Measurements from ENCODE around the gene BACH2. TPM values are rescaled to one million over a fixed set of nuclear protein-coding genes. Genes with fewer than 3 reads are reported as not detected.
"Not testable (repeated sequence)": the region's sequence is repeated elsewhere in the genome, so short reads cannot be mapped to it uniquely, and the experiment has no call there.

BACH2 gene
- total RNA-seq, 4 donors from 2014 or later = 8.5 to 20.0 (median 13.3) TPM

DNA sequence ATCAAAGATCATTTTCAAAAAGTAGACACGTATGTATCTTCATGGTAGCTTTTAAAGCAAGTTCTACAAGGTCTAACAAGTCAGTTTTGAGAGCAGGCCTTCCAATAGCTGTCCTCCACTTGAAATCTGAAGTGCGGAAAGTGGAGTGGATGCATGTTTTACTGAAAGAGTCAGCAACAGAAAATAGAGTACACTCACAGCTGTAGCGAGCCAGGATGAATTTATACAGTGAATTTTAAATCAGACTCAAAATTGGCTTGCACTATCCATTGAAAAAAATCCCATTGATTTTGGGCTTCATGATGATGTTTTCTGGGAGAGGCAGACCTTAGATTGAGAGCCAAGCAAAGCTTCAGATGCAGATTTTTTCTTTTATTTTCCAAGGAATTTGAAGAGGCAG, 321.8 kb downstream of the BACH2 start:
- Histone ChIP-seq H3K4me1 (peaks cover 19% of the 10 kb centered on the region), H3K27ac (no peak overlapping the region), H3K9me3 (no peaks in the 10 kb centered on the region), H3K36me3 (no peaks in the 10 kb centered on the region), H3K4me3 (no peak overlapping the region), H3K27me3 (no peaks in the 10 kb centered on the region)
- no peak for DNase-seq (ENCODE audit: low spot score in 2 of 2)
- 86% methylated on average over 3 of the region's 3 CpGs for WGBS
- TF ChIP-seq POLR2AphosphoS5 (IDR thresholded peaks at IDR 0.05) = no peak

DNA sequence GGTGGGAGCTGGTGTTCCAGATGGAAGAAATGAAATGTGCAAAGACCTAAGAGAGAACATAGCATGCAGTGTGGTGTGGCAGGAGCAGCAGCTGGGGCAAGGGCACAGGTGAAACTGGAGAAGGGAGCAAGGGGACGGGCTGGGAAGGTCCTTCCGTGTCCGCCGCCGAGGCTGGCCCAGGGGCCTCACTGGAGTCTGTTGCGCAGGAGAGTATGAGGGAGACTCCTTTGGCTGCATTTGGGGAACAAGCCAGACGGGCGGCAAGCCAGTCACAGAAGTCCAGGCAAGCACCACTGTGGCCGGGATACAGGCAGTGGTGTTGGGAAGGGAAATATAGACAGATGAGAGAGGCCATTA, 324.6 kb downstream of the BACH2 start:
- Histone ChIP-seq H3K9me3 (no peaks in the 10 kb centered on the region), H3K4me1 (peaks cover 8% of the 10 kb centered on the region), H3K36me3 (no peaks in the 10 kb centered on the region), H3K27me3 (no peaks in the 10 kb centered on the region), H3K27ac (no peak overlapping the region), H3K4me3 (no peak overlapping the region)
- TF ChIP-seq POLR2A (IDR thresholded peaks at IDR 0.05) (no peak), POLR2AphosphoS5 (IDR thresholded peaks at IDR 0.05) (no peak), EP300 (IDR thresholded peaks at IDR 0.05) (no peak)
- TF ChIP-seq, protein P1, sequence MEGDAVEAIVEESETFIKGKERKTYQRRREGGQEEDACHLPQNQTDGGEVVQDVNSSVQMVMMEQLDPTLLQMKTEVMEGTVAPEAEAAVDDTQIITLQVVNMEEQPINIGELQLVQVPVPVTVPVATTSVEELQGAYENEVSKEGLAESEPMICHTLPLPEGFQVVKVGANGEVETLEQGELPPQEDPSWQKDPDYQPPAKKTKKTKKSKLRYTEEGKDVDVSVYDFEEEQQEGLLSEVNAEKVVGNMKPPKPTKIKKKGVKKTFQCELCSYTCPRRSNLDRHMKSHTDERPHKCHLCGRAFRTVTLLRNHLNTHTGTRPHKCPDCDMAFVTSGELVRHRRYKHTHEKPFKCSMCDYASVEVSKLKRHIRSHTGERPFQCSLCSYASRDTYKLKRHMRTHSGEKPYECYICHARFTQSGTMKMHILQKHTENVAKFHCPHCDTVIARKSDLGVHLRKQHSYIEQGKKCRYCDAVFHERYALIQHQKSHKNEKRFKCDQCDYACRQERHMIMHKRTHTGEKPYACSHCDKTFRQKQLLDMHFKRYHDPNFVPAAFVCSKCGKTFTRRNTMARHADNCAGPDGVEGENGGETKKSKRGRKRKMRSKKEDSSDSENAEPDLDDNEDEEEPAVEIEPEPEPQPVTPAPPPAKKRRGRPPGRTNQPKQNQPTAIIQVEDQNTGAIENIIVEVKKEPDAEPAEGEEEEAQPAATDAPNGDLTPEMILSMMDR (IDR thresholded peaks at IDR 0.05) = no peak
- WGBS = 91% methylated on average over 9 of the region's 9 CpGs
- no peak for DNase-seq (ENCODE audit: low spot score in 2 of 2)

DNA sequence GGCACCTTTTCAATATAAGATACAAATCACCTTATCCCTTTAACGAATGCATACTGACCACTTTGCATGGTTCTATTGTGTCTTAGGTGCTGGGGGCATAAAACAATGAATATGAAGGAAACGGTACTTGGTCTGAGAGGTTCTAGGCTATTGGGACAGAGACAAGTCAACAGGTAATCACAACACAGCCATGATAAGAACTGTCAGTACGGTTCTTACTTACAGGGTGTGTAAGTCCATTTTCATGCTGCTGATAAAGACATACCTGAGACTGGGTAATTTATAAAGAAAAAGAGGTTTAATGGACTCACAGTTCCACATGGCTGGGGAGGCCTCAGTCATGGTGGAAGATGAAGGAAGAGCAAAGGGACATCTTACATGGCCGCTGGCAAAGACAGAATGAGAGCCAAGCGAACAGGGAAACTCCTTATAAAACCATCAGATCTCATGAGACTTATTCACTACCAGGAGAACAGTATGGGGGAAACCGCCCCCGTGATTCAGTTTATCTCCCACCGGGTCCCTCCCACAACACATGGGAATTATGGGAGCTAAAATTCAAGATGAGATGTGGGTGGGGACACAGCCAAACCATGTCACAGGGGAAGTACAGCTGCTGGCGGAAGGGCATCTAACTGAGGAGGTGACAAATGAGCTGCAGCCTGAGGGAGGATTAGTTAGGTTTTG, 325.2 kb downstream of the BACH2 start:
- H3K27ac ChIP-seq; H3K9me3 ChIP-seq; H3K4me1 ChIP-seq; H3K36me3 ChIP-seq; H3K27me3 ChIP-seq; H3K4me3 ChIP-seq; DNase-seq (ENCODE audit: low spot score in 2 of 2): not testable (repeated sequence)
- WGBS = 86% methylated on average over 9 of the region's 9 CpGs

DNA sequence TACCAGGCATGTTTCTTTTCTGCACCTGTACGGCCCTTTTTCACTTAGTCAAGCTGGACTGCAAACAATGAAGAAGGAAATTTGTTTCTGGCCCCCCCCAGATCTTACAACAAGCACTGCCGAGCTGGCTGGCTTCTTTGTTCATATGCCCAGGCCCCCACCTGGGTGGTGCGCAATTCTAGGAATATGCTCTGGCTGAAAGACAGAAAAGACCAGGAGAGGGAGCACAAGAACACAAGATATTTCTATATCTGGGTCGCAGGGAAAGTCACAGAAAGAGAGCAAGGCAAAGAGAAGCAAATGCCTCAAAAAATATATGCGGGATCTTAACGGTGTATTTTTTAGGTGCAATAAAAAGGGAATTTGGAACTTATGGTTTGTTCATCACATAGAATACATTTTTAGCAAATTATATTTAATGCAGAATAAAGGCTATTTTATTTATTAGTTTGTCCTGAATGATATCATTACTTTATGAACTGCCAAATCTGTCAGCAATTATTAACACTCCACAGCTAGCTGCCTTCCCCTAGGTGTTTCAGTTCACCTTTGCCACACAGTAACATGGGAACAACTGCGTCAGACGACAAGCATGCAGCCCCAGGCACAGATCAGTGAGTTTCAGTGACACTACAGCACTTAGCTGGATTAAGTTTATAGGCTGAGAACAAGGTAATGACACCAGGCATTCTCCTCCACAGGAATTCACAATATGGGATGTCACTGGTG, 325.9 kb downstream of the BACH2 start:
- no peak for DNase-seq (ENCODE audit: low spot score in 2 of 2)
- Histone ChIP-seq H3K36me3 (no peaks in the 10 kb centered on the region), H3K4me3 (no peak overlapping the region), H3K27me3 (no peaks in the 10 kb centered on the region), H3K4me1 (peaks cover 8% of the 10 kb centered on the region), H3K27ac (no peak overlapping the region), H3K9me3 (no peaks in the 10 kb centered on the region)
- 20% methylated on average over 8 of the region's 8 CpGs for WGBS
- TF ChIP-seq, protein P1 (IDR thresholded peaks at IDR 0.05) = peak in 1 of 2 donors; percentile 27
- TF ChIP-seq EP300 (IDR thresholded peaks at IDR 0.05) = no peak

DNA sequence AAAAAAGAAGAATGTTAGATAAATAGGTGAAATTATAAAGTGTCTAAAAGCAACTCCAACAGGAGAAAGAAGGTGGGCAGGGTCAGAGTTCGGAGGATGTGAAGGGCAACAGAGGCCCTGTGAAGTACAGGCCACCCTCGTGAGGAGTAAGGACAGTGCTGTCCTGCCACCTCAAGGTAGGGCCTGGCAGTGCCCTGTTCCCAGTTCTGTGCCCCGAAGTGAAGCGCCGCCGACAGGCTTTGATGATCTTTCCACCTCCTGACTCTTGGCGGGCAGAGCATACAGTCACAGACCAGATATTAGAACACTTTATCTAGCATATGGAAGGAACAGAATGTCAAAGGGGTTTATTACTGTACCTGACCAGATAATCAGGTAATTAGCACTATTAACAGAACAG, 326.6 kb downstream of the BACH2 start:
- H3K27ac ChIP-seq = no peak overlapping the region
- peaks cover 8% of the 10 kb centered on the region for H3K4me1 ChIP-seq
- 86% methylated on average over 7 of the region's 7 CpGs for WGBS
- no peaks in the 10 kb centered on the region for H3K36me3 ChIP-seq
- no peak overlapping the region for H3K4me3 ChIP-seq
- no peak for TF ChIP-seq POLR2A (IDR thresholded peaks at IDR 0.05)
- no peak for TF ChIP-seq EP300 (IDR thresholded peaks at IDR 0.05)
- H3K9me3 ChIP-seq = no peaks in the 10 kb centered on the region
- DNase-seq (ENCODE audit: low spot score in 2 of 2) = no peak
- no peaks in the 10 kb centered on the region for H3K27me3 ChIP-seq

DNA sequence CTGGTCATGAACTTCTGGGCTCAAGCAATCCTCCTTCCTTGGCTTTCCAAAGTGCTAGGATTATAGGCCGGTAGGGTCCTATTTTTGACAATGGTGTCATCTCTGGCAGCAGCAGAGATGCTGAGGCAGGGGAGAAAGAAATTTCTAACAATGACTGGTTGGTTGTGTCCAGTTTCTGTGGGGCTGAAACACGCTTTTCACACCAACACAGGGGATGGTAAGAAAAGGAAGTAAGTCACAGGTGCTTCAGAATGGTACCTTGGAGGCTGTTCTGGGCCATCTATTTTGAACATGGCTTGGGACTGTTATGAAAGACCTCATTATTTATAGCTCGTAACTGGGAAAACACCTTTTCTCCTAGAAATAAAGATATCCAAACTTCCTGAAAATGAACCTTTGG, 329.7 kb downstream of the BACH2 start:
- Histone ChIP-seq H3K27ac (no peak overlapping the region), H3K4me1 (peaks cover 8% of the 10 kb centered on the region), H3K9me3 (no peaks in the 10 kb centered on the region), H3K27me3 (no peaks in the 10 kb centered on the region), H3K4me3 (no peak overlapping the region), H3K36me3 (no peaks in the 10 kb centered on the region)
- TF ChIP-seq POLR2A (IDR thresholded peaks at IDR 0.05) = no peak
- TF ChIP-seq, protein P1 (IDR thresholded peaks at IDR 0.05) = no peak
- no peak for TF ChIP-seq EP300 (IDR thresholded peaks at IDR 0.05)
- WGBS = 88% methylated on average over 3 of the region's 3 CpGs
- DNase-seq (ENCODE audit: low spot score in 2 of 2) = no peak

DNA sequence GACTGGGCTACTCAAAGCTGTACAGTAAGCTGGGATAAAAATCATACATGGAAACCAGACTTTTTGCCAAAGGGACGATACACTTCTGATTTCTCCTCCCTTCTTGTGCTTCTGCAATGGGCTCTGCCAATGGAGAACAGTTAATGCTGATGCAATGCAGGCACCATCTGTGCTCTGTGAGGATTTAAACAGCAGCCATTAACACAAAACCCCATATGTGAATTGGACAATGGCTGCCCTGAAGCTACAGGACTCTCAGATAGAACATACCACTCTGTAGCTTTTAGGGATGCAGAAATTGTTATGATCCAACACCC, 330.5 kb downstream of the BACH2 start:
- TF ChIP-seq POLR2A (IDR thresholded peaks at IDR 0.05) = no peak
- TF ChIP-seq EP300 (IDR thresholded peaks at IDR 0.05) = no peak
- TF ChIP-seq POLR2AphosphoS5 (IDR thresholded peaks at IDR 0.05) = no peak
- TF ChIP-seq, protein P1 (IDR thresholded peaks at IDR 0.05) = no peak
- no peak for DNase-seq (ENCODE audit: low spot score in 2 of 2)
- 57% methylated on average over 1 of the region's 1 CpG for WGBS

More for the DNA sequence above, 330.5 kb downstream of the BACH2 start:
- Histone ChIP-seq H3K4me3 (no peak overlapping the region), H3K4me1 (peaks cover 7% of the 10 kb centered on the region), H3K9me3 (no peaks in the 10 kb centered on the region), H3K36me3 (no peaks in the 10 kb centered on the region), H3K27ac (no peak overlapping the region), H3K27me3 (no peaks in the 10 kb centered on the region)
